GM21723 (cell line): ENCODE measurements around the gene PPP1R7.

ENCODE experiments used
- ATAC-seq: cut with Tn5 transposase; IDR thresholded peaks from one replicate; pipeline ENCODE4 v1.9.1; 2021; ENCODE audit warnings: mild to moderate bottlenecking, moderate library complexity; ENCODE audit not compliant: unreplicated experiment

The PPP1R7 gene

GRCh38 chr2:241228081-241228859, 78.0 kb downstream of the PPP1R7 start:
- no peak for ATAC-seq

- ATAC-seq: no peak
Observed at GRCh38 chr2:241228860-241229516, 78.7 kb downstream of the PPP1R7 start.

GRCh38 chr2:241229563-241230401, 79.5 kb downstream of the PPP1R7 start:
- ATAC-seq: no peak

- no peak for ATAC-seq
Observed at GRCh38 chr2:241230435-241230834, 80.2 kb downstream of the PPP1R7 start.

- ATAC-seq: no peak
Observed at GRCh38 chr2:241232736-241233575, 82.7 kb downstream of the PPP1R7 start.
